Natural killer cell (primary cell): Measurements from ENCODE around the gene ANKRD9. TPM values are rescaled to one million over a fixed set of nuclear protein-coding genes. Genes with fewer than 3 reads are reported as not detected.

ENCODE experiments used
- ATAC-seq, 3 donors: fragments of 150-1000 bp in 2 of 3; fragments of 200-7000 bp in 1 of 3; cut with Tn5 transposase; 1 replicate in 1 of 3; 2 replicates in 2 of 3; pipeline ENCODE4 v1.10.0; 2021; ENCODE audit warnings: mild to moderate bottlenecking in 2 of 3, moderate library complexity in 2 of 3
- DNase-seq, 2 donors: peaks; one replicate each; pipeline versions ENCODE4 v3.0.0 to v3.0.0-alpha.2; 2013 to 2021; ENCODE audit warnings: mixed read lengths in 1 of 2
- H3K27ac ChIP-seq: one replicate; pipeline ENCODE4 v1.5.1; 2013; ENCODE audit warnings: mild to moderate bottlenecking, low read length
- H3K27me3 ChIP-seq: one replicate; pipeline ENCODE4 v1.6.1; 2013; ENCODE audit warnings: low read length; ENCODE audit not compliant: control insufficient read depth, insufficient read depth
- H3K36me3 ChIP-seq: one replicate; pipeline ENCODE4 v1.6.1; 2013; ENCODE audit warnings: low read length; ENCODE audit not compliant: control insufficient read depth, insufficient read depth
- H3K4me1 ChIP-seq: one replicate; pipeline ENCODE4 v1.6.1; 2013; ENCODE audit warnings: low read length; ENCODE audit not compliant: control insufficient read depth, insufficient read depth
- H3K4me3 ChIP-seq: one replicate; pipeline ENCODE4 v1.5.1; 2013; ENCODE audit warnings: low read length
- H3K9me3 ChIP-seq: one replicate; pipeline ENCODE4 v1.6.1; 2013; ENCODE audit warnings: low read length; ENCODE audit not compliant: control insufficient read depth, insufficient read depth
- H3K27ac Mint-ChIP-seq, 2 donors: one replicate each; pipeline ENCODE4 v1.8.0; 2022; ENCODE audit warnings: mild to moderate bottlenecking in 2 of 2, mixed read lengths in 2 of 2, moderate library complexity in 1 of 2
- H3K27me3 Mint-ChIP-seq, 2 donors: one replicate each; pipeline ENCODE4 v1.8.0; 2022; ENCODE audit warnings: low read depth in 2 of 2, mixed read lengths in 2 of 2
- H3K36me3 Mint-ChIP-seq: one replicate; pipeline ENCODE4 v1.8.0; 2022; ENCODE audit warnings: mixed read lengths
- H3K4me1 Mint-ChIP-seq, 2 donors: one replicate each; pipeline ENCODE4 v1.8.0; 2022; ENCODE audit warnings: mixed read lengths in 2 of 2
- H3K4me3 Mint-ChIP-seq: one replicate; pipeline ENCODE4 v1.8.0; 2022; ENCODE audit warnings: mild to moderate bottlenecking, moderate library complexity, mixed read lengths
- H3K9me3 Mint-ChIP-seq, 2 donors: one replicate each; pipeline ENCODE4 v1.8.0; 2022; ENCODE audit warnings: mixed read lengths in 2 of 2
- CTCF ChIP-seq: fragments of 200-600 bp; IDR thresholded peaks from one replicate; pipeline ENCODE4 v1.8.0; 2022; ENCODE audit warnings: antibody characterized with exemption
- WGBS: methylation state at CpG from one replicate; pipeline ENCODE4 v1.1.7; 2013; ENCODE audit warnings: missing lambda C conversion rate; ENCODE audit not compliant: insufficient coverage; 5-methylcytosine and 5-hydroxymethylcytosine counted together
- intact Hi-C: fragments of 100-400 bp; cut with micrococcal nuclease; formaldehyde crosslinking; loops from one replicate; pipeline ENCODE4 v1.14.2; 2022
- total RNA-seq, 4 donors: library from RNA; stranded (reverse); fragments of 120-200 nt in 1 of 4; gene quantifications; one replicate each; pipeline versions ENCODE4 v1.2.3 to v1.2.4, GENCODE V29; 2013 to 2022

ANKRD9 gene
- total RNA-seq, 3 donors from 2014 or later (not counting 1 experiment from before 2014, with no cell fraction given): 4.0 to 11.0 (median 9.6) TPM

GRCh38 chr14:102461490-102462338 lies 47.9 kb downstream of the ANKRD9 start:
- ATAC-seq (no peak), DNase-seq (no peak)
- Histone ChIP-seq H3K4me3 (no peak overlapping the region), H3K27me3 (no peaks in the 10 kb centered on the region), H3K36me3 (no peaks in the 10 kb centered on the region), H3K9me3 (no peaks in the 10 kb centered on the region), H3K4me1 (no peaks in the 10 kb centered on the region), H3K27ac (no peak overlapping the region)
- intact Hi-C loops: no loop called here
- no peak for TF ChIP-seq CTCF
- Mint-ChIP-seq H3K27me3 (no peaks in the 10 kb centered on the region), H3K36me3 (peaks cover 10% of the 10 kb centered on the region), H3K27ac (no peak overlapping the region), H3K9me3 (no peaks in the 10 kb centered on the region), H3K4me3 (no peak overlapping the region), H3K4me1 (peaks cover 7 to 11% of the 10 kb centered on the region in 2 donors)
- WGBS: 44% methylated on average over 14 of the region's 14 CpGs

GRCh38 chr14:102457509-102457908 lies 52.1 kb downstream of the ANKRD9 start:
- no peaks in the 10 kb centered on the region for H3K27me3 ChIP-seq
- H3K4me1 ChIP-seq: no peaks in the 10 kb centered on the region
- H3K4me3 ChIP-seq: no peak overlapping the region
- WGBS: 96% methylated on average over 2 of the region's 2 CpGs
- H3K27ac ChIP-seq: no peak overlapping the region
- ATAC-seq (no peak), DNase-seq (no peak)
- no peak for TF ChIP-seq CTCF
- Mint-ChIP-seq H3K4me3 (no peak overlapping the region), H3K36me3 (peaks cover 7% of the 10 kb centered on the region), H3K27me3 (no peaks in the 10 kb centered on the region), H3K9me3 (no peaks in the 10 kb centered on the region), H3K27ac (no peak overlapping the region), H3K4me1 (peaks cover 5 to 11% of the 10 kb centered on the region in 2 donors)
- H3K9me3 ChIP-seq: no peaks in the 10 kb centered on the region
- peaks cover 5% of the 10 kb centered on the region for H3K36me3 ChIP-seq
- intact Hi-C loops: no loop called here

- TF ChIP-seq CTCF: no peak
- H3K9me3 ChIP-seq: no peaks in the 10 kb centered on the region
- no peak overlapping the region for H3K27ac ChIP-seq
- no peaks in the 10 kb centered on the region for H3K27me3 Mint-ChIP-seq
- no peaks in the 10 kb centered on the region for H3K27me3 ChIP-seq
- H3K36me3 Mint-ChIP-seq: no peaks in the 10 kb centered on the region
- no peaks in the 10 kb centered on the region for H3K9me3 Mint-ChIP-seq
- H3K36me3 ChIP-seq: peaks cover 20% of the 10 kb centered on the region
- intact Hi-C loops: no loop called here
- no peaks in the 10 kb centered on the region for H3K4me1 Mint-ChIP-seq
- H3K4me3 ChIP-seq: no peak overlapping the region
- 80% methylated on average over 5 of the region's 5 CpGs for WGBS
- no peak for ATAC-seq
- no peak overlapping the region for H3K27ac Mint-ChIP-seq
- DNase-seq: no peak
- no peaks in the 10 kb centered on the region for H3K4me1 ChIP-seq
- H3K4me3 Mint-ChIP-seq: no peak overlapping the region
Measured at GRCh38 chr14:102454711-102455110, 54.9 kb downstream of the ANKRD9 start.
